Upper lobe of left lung (tissue), 6 donors: ENCODE measurements around the gene SEMA3D. TPM values are rescaled to one million over a fixed set of nuclear protein-coding genes. Genes with fewer than 3 reads are reported as not detected.

ENCODE experiments used
- ATAC-seq, 2 donors: fragments of 200-7000 bp; cut with Tn5 transposase; one replicate each; pipeline ENCODE4 v1.9.1; 2022; ENCODE audit warnings: mild to moderate bottlenecking in 2 of 2, moderate library complexity in 2 of 2; ENCODE audit not compliant: low FRiP score in 2 of 2
- DNase-seq, 2 donors: peaks; one replicate each; pipeline ENCODE4 v3.0.0-alpha.2; 2019 to 2020
- H3K27ac ChIP-seq, 4 donors: fragments of 200-600 bp; sonication (generic); one replicate each; pipeline ENCODE4 v1.5.1; 2016 to 2019
- H3K27me3 ChIP-seq, 4 donors: fragments of 200-600 bp; sonication (generic); one replicate each; pipeline ENCODE4 v1.5.1; 2017 to 2019
- H3K36me3 ChIP-seq, 4 donors: fragments of 200-600 bp; sonication (generic); one replicate each; pipeline ENCODE4 v1.5.1; 2016 to 2019
- H3K4me1 ChIP-seq, 4 donors: fragments of 200-600 bp; sonication (generic); one replicate each; pipeline ENCODE4 v1.5.1; 2018 to 2019
- H3K4me3 ChIP-seq, 4 donors: fragments of 200-600 bp; sonication (generic); one replicate each; pipeline ENCODE4 v1.5.1; 2017 to 2019; ENCODE audit warnings: mild to moderate bottlenecking in 2 of 4, moderate library complexity in 1 of 4
- H3K9me3 ChIP-seq, 4 donors: fragments of 200-600 bp; sonication (generic); one replicate each; pipeline ENCODE4 v1.5.1; 2018 to 2019
- EP300 ChIP-seq, 4 donors: sonication (generic); formaldehyde crosslinking; IDR thresholded peaks; one replicate each; pipeline ENCODE4 v1.5.1; 2017; ENCODE audit warnings: antibody characterized with exemption in 4 of 4, control low read depth in 2 of 4
- POLR2A ChIP-seq, 4 donors: fragments of 450-650 bp; IDR thresholded peaks; one replicate each; pipeline ENCODE4 v1.5.1; 2016 to 2017; ENCODE audit warnings: antibody characterized with exemption in 4 of 4, mild to moderate bottlenecking in 2 of 4
- POLR2AphosphoS5 ChIP-seq, 2 donors: sonication (generic); formaldehyde crosslinking; IDR thresholded peaks; one replicate each; pipeline ENCODE4 v1.5.1; 2017; ENCODE audit warnings: antibody characterized with exemption in 2 of 2
- WGBS, 2 donors: methylation state at CpG; one replicate each; pipeline ENCODE4 v1.1.5; 2017 to 2018; 5-methylcytosine and 5-hydroxymethylcytosine counted together
- total RNA-seq, 6 donors: library from RNA; depleted of rRNA in 4 of 6; stranded (reverse); fragments of >200 nt in 4 of 6; gene quantifications; one replicate each; pipeline versions ENCODE4 v1.1.0 to v1.2.1, GENCODE V29; 2016 to 2021
- TF ChIP-seq, protein P1 (sequence below), 6 experiments: fragments of 450-650 bp in 4 of 6; fragments of 200-600 bp in 2 of 6; sonication (generic) in 2 of 6; IDR thresholded peaks; one replicate each; pipeline ENCODE4 v1.5.1; 2016 to 2019; ENCODE audit warnings: antibody characterized with exemption in 6 of 6
- donor health status: DM: no; HTN: no; CAD: no; lungs with moderate emphysema.
- donor health status: DM: no; HTN: yes; CAD: no; lungs with severe emphysema.

SEMA3D gene
- total RNA-seq, 6 donors from 2014 or later: 1.7 to 8.1 (median 3.5) TPM

DNA sequence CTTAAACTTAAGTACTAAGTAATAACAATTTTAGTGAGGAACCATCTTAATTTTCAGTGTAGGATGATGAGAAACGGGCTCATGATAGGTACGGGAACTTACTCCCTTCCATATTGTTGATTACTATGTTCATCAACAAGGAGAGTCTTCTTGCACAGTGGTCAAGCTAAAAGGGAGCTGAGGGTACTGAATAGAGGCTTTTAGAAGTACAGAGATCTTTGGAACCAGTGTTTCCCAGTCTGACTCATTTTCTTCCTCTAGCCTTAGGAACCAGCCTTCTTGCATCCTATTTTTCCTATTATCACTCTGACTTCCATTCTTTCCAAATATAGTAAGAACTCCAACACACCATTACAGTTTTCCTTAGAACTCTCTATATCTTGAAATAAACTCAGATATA is 17.6 kb upstream of the SEMA3D start:
- Histone ChIP-seq H3K27me3 (no peaks in the 10 kb centered on the region), H3K27ac (no peak overlapping the region), H3K4me1 (no peaks in the 10 kb centered on the region), H3K9me3 (no peaks in the 10 kb centered on the region), H3K36me3 (no peaks in the 10 kb centered on the region), H3K4me3 (no peak overlapping the region)
- WGBS, 2 donors: 48 to 49% methylated on average over 2 of the region's 2 CpGs
- no peak for DNase-seq
- TF ChIP-seq EP300 (IDR thresholded peaks at IDR 0.05) (no peak), POLR2AphosphoS5 (IDR thresholded peaks at IDR 0.05) (no peak), POLR2A (IDR thresholded peaks at IDR 0.05) (no peak)
- no peak for ATAC-seq

DNA sequence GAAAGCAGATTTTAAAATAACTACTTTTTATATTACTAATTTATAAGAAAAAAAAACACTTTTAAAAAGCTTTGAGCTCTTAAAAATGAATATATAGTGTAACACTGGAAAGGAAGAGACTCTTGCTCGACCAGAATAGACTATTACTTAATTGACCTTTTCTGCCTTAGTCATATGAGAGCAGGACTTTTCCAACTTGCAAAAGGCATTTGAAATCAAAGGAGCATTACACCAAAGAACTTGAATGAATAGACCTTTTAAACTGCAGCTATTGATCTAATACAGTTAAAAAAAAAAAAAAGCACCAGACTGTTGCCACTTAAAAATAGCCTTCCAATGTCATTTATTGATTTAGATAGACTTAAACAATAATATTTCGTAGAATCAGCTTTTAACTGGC is 17.2 kb upstream of the SEMA3D start:
- Histone ChIP-seq H3K4me1 (no peaks in the 10 kb centered on the region), H3K27me3 (no peaks in the 10 kb centered on the region), H3K4me3 (no peak overlapping the region), H3K27ac (no peak overlapping the region), H3K9me3 (no peaks in the 10 kb centered on the region), H3K36me3 (no peaks in the 10 kb centered on the region)
- TF ChIP-seq, protein P1, sequence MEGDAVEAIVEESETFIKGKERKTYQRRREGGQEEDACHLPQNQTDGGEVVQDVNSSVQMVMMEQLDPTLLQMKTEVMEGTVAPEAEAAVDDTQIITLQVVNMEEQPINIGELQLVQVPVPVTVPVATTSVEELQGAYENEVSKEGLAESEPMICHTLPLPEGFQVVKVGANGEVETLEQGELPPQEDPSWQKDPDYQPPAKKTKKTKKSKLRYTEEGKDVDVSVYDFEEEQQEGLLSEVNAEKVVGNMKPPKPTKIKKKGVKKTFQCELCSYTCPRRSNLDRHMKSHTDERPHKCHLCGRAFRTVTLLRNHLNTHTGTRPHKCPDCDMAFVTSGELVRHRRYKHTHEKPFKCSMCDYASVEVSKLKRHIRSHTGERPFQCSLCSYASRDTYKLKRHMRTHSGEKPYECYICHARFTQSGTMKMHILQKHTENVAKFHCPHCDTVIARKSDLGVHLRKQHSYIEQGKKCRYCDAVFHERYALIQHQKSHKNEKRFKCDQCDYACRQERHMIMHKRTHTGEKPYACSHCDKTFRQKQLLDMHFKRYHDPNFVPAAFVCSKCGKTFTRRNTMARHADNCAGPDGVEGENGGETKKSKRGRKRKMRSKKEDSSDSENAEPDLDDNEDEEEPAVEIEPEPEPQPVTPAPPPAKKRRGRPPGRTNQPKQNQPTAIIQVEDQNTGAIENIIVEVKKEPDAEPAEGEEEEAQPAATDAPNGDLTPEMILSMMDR (IDR thresholded peaks at IDR 0.05): no peak
- TF ChIP-seq POLR2AphosphoS5 (IDR thresholded peaks at IDR 0.05) (no peak), EP300 (IDR thresholded peaks at IDR 0.05) (no peak), POLR2A (IDR thresholded peaks at IDR 0.05) (no peak)
- ATAC-seq (no peak), DNase-seq (no peak)
- 65 to 77% methylated on average over 2 of the region's 2 CpGs for whole genome bisulfite sequencing, 2 donors

DNA sequence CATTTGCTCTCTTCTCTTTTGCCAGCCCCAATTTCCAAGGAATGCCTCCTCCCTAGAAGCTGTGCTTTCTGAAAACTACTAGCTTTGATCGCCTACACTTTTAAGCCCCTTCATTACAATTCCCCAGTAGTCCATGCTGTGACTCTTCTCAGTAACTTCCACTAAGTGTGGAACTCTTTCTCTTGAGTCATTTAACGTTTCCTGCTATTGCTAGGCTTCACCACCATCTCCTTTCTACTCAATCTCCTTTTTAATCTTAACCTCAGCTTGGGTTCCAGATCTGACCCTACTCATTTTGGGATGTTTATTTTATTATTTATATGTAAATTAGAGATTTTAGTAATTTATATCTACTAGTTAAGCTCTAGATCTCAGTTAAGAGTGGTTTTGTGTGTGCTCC is 14.4 kb upstream of the SEMA3D start:
- WGBS, 2 donors: 88 to 89% methylated on average over 2 of the region's 2 CpGs
- Histone ChIP-seq H3K27me3 (no peaks in the 10 kb centered on the region), H3K9me3 (no peaks in the 10 kb centered on the region), H3K36me3 (no peaks in the 10 kb centered on the region), H3K27ac (no peak overlapping the region), H3K4me1 (no peaks in the 10 kb centered on the region), H3K4me3 (no peak overlapping the region)
- ATAC-seq (no peak), DNase-seq (no peak)
- no peak for TF ChIP-seq POLR2AphosphoS5 (IDR thresholded peaks at IDR 0.05)

DNA sequence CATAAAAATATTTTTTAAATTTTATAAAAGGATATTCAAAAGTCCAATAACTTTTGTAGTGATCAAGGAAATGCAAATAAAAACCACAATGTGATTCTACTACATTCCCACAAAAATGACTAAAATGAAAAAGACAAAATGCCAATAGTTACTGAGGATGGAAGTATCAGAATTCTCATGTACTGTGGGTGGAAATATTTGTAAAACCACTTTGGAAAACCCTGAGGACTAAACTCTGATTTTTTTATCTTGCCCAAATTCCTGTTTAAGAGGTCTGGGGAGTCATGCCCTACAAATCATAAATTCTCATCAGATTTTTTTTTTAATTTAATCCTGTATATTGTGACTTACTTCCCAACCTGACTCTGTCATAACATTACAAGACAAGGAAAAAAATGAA is 9.8 kb upstream of the SEMA3D start:
- no peaks in the 10 kb centered on the region for H3K9me3 ChIP-seq
- ATAC-seq (no peak), DNase-seq (no peak)
- no peaks in the 10 kb centered on the region for H3K27me3 ChIP-seq
- no peak overlapping the region for H3K4me3 ChIP-seq
- H3K4me1 ChIP-seq: no peaks in the 10 kb centered on the region
- H3K27ac ChIP-seq: no peak overlapping the region
- H3K36me3 ChIP-seq: no peaks in the 10 kb centered on the region
- TF ChIP-seq EP300 (IDR thresholded peaks at IDR 0.05): no peak
- no peak for TF ChIP-seq POLR2AphosphoS5 (IDR thresholded peaks at IDR 0.05)
- TF ChIP-seq, protein P1 (IDR thresholded peaks at IDR 0.05): no peak
- no peak for TF ChIP-seq POLR2A (IDR thresholded peaks at IDR 0.05)

DNA sequence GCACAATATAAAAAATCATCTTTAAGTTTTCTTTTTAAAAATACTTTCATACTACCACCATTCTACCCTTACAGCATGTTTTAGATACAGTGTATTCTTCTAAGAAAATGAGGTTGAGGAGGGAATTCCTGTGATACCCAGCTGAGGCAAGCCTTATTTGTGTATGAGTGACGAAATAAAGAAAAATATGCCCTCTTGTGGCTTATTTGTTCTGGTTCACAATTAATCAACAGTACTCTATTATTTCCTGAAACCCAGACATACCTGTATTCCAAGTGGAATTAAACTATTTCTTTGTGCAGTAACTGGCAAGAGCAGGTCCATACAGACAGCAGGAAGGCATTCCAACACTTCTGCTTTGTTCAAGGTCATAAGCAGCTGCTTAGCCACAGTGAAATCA is 4.5 kb upstream of the SEMA3D start:
- Histone ChIP-seq H3K4me1 (peaks cover 0 to 10% (median 8%) of the 10 kb centered on the region in 4 donors), H3K27me3 (no peaks in the 10 kb centered on the region), H3K4me3 (no peak overlapping the region), H3K36me3 (no peaks in the 10 kb centered on the region), H3K9me3 (no peaks in the 10 kb centered on the region), H3K27ac (no peak overlapping the region)
- DNase-seq (no peak), ATAC-seq (no peak)
- 7 to 8% methylated on average over 1 of the region's 1 CpG for WGBS, 2 donors
- TF ChIP-seq POLR2AphosphoS5 (IDR thresholded peaks at IDR 0.05): no peak
- no peak for TF ChIP-seq POLR2A (IDR thresholded peaks at IDR 0.05)
- TF ChIP-seq EP300 (IDR thresholded peaks at IDR 0.05): no peak
- TF ChIP-seq, protein P1 (IDR thresholded peaks at IDR 0.05): peak in 1 of 6 experiments; percentile 29

DNA sequence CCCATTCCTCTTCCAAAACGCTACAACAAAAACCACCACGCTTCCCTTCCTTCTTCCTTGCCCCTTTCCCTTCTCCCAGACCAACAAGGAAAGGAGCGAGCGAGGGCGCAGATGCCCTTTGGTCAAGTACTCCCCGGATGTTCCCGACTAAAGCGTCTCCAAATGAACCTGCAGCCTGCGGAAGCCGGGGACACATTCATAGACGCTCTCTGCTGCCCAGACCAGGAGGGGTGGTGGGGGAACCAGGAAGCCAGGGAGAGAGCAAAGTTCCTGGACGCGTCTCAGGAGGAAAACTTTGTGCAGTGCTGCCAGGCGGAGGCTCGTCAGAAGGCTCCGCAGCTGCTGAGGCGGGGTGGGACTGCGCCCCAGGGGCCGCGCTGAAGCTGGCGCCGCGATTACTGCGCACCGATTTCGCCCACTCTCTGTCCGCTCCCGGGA is 754 bp downstream of the SEMA3D start:
- no peaks in the 10 kb centered on the region for H3K27me3 ChIP-seq
- H3K36me3 ChIP-seq: no peaks in the 10 kb centered on the region
- H3K9me3 ChIP-seq: no peaks in the 10 kb centered on the region
- no peak for TF ChIP-seq POLR2A (IDR thresholded peaks at IDR 0.05)
- DNase-seq: peak in 1 of 2 donors; percentile 78
- peak overlapping the region in 3 of 4 donors; percentile 32 to 71 (median 69) for H3K27ac ChIP-seq
- H3K4me1 ChIP-seq: peaks cover 0 to 22% (median 21%) of the 10 kb centered on the region in 4 donors
- 1 to 3% methylated on average over 10 to 27 of the region's 28 CpGs for WGBS, 2 donors
- peak; percentile 64 to 73 for ATAC-seq
- peak overlapping the region; percentile 15 to 50 (median 40) for H3K4me3 ChIP-seq
